ENCODE data around the gene POLE3.
A peak's percentile ranks its signal among the peaks of the same experiment; 100 is the strongest.

POLE3 gene

DNA sequence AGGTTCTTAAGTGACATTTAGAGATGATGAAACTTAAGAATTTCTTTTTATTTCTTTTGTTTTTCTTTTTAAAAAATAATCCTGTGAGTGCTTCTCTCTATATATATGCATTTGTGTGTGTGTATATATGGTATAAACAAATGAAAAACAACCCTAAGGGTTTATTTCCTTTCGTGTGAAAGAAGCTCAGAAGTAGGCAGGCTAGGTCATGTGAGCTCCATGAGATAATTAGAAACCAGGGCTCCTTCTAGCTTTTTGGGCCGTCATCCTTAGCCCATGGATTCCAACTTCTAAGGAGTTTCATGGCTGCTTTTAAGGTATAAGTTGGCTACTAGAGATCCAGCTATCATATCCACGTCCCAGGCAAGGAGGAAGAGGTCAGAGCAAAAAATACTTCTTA is 11.3 kb upstream of the POLE3 start:
- no peaks in the 10 kb centered on the region for H3K79me2 ChIP-seq
- H3K4me1 ChIP-seq, result no peaks in the 10 kb centered on the region
- no peaks in the 10 kb centered on the region for H3K9me3 ChIP-seq (ENCODE audit: control insufficient read depth, low read length)
- no peaks in the 10 kb centered on the region for H3K27me3 ChIP-seq (ENCODE audit: control insufficient read depth, insufficient read depth, low read length)
- no peaks in the 10 kb centered on the region for H3K36me3 ChIP-seq (ENCODE audit: control insufficient read depth, insufficient read depth, low read length)
- no peak overlapping the region for H3K27ac ChIP-seq
- no peak overlapping the region for H3K4me3 ChIP-seq (ENCODE audit: low read depth, low read length)
- no peak overlapping the region for H3K9ac ChIP-seq
- TF ChIP-seq, protein P1, sequence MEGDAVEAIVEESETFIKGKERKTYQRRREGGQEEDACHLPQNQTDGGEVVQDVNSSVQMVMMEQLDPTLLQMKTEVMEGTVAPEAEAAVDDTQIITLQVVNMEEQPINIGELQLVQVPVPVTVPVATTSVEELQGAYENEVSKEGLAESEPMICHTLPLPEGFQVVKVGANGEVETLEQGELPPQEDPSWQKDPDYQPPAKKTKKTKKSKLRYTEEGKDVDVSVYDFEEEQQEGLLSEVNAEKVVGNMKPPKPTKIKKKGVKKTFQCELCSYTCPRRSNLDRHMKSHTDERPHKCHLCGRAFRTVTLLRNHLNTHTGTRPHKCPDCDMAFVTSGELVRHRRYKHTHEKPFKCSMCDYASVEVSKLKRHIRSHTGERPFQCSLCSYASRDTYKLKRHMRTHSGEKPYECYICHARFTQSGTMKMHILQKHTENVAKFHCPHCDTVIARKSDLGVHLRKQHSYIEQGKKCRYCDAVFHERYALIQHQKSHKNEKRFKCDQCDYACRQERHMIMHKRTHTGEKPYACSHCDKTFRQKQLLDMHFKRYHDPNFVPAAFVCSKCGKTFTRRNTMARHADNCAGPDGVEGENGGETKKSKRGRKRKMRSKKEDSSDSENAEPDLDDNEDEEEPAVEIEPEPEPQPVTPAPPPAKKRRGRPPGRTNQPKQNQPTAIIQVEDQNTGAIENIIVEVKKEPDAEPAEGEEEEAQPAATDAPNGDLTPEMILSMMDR (IDR thresholded peaks at IDR 0.05), result no peak
- no peak overlapping the region for H3K4me2 ChIP-seq (ENCODE audit: low read length)
- no peak overlapping the region for H2AFZ ChIP-seq

DNA sequence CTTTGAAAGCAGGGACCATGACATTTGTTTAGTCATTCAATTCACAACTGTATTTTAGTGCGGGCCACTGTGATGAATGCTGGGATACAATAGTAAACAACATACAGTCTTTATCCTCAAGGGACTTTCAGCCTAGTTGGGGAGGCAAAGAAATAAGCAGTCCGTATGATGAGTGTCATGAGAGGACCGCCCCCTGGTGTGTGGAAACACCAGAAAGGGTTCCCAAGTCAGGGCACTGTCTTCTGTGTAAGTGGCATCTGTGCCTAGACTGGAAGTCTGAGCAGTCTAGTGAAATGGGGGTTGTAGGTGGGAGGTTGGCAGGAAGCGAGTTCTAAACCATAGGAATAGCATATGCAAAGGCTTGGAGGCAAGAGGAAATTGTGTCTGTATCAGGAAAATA is 6.9 kb upstream of the POLE3 start:
- Histone ChIP-seq H2AFZ (no peak overlapping the region), H3K4me1 (no peaks in the 10 kb centered on the region), H3K4me2 (ENCODE audit: low read length) (no peak overlapping the region), H3K27ac (no peak overlapping the region), H3K9ac (no peak overlapping the region), H3K9me3 (ENCODE audit: control insufficient read depth, low read length) (no peaks in the 10 kb centered on the region), H3K36me3 (ENCODE audit: control insufficient read depth, insufficient read depth, low read length) (no peaks in the 10 kb centered on the region), H3K27me3 (ENCODE audit: control insufficient read depth, insufficient read depth, low read length) (no peaks in the 10 kb centered on the region), H3K79me2 (no peaks in the 10 kb centered on the region), H3K4me3 (ENCODE audit: low read depth, low read length) (no peak overlapping the region)
- TF ChIP-seq, protein P1 (IDR thresholded peaks at IDR 0.05), result no peak

DNA sequence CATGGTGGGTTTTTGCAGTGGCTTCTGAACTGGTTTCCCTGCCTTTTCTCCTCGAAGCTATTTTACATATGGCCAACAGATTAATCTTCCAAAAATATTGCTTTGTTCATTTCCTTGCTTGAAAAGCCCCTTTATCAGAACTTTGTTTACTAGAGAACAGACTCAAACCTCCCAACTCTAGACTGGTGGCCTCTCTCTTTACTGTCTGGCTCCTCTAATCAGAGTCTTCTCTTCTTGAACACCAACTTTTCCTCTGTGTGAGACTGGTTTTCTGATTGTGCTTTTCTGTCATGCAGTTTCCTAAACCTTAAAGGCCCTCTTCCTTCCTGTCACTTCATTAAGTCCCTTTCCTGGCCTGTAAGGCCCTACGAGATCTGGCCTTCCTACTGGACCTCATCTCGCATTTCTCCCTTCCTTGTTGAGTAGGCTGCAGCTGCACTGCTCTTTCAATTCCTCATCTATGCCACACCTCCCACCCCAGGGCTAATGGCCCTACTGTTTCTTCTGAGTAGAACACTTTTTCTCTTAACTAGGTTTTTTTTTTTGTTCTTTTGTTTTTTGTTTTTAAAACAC is 5.8 kb upstream of the POLE3 start:
- H3K4me1 ChIP-seq, result no peaks in the 10 kb centered on the region
- H3K9ac ChIP-seq, result no peak overlapping the region
- no peaks in the 10 kb centered on the region for H3K27me3 ChIP-seq (ENCODE audit: control insufficient read depth, insufficient read depth, low read length)
- no peaks in the 10 kb centered on the region for H3K36me3 ChIP-seq (ENCODE audit: control insufficient read depth, insufficient read depth, low read length)
- TF ChIP-seq, protein P1 (IDR thresholded peaks at IDR 0.05), result no peak
- no peak overlapping the region for H3K4me3 ChIP-seq (ENCODE audit: low read depth, low read length)
- H3K9me3 ChIP-seq (ENCODE audit: control insufficient read depth, low read length), result no peaks in the 10 kb centered on the region
- no peak overlapping the region for H3K4me2 ChIP-seq (ENCODE audit: low read length)
- H3K79me2 ChIP-seq, result no peaks in the 10 kb centered on the region
- no peak overlapping the region for H3K27ac ChIP-seq
- no peak overlapping the region for H2AFZ ChIP-seq

DNA sequence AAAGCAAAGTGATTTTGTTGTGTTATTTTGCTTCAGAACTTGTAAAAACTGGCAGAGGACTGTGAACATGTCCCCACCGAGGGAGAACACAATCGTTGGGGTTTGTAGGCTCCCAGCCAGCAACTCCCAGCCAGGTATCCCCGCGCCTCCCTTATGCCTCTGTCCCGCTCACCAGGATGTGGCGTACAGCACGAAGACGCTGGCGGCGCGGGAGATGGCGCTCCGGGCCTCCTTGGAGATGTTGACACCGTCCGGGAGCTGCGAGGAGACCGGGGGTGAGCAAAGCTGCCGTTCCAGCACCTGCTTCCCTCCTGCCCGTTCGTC is 630 bp downstream of the POLE3 start:
- TF ChIP-seq, protein P1 (IDR thresholded peaks at IDR 0.05), result no peak
- Histone ChIP-seq H3K4me1 (peaks cover 6% of the 10 kb centered on the region), H3K4me3 (ENCODE audit: low read depth, low read length) (peak overlapping the region; percentile 99), H3K9ac (peak overlapping the region; percentile 67), H3K27me3 (ENCODE audit: control insufficient read depth, insufficient read depth, low read length) (no peaks in the 10 kb centered on the region), H3K79me2 (no peaks in the 10 kb centered on the region), H2AFZ (peak overlapping the region; percentile 93), H3K4me2 (ENCODE audit: low read length) (peak overlapping the region; percentile 89), H3K9me3 (ENCODE audit: control insufficient read depth, low read length) (no peaks in the 10 kb centered on the region), H3K36me3 (ENCODE audit: control insufficient read depth, insufficient read depth, low read length) (no peaks in the 10 kb centered on the region), H3K27ac (peak overlapping the region; percentile 97)

DNA sequence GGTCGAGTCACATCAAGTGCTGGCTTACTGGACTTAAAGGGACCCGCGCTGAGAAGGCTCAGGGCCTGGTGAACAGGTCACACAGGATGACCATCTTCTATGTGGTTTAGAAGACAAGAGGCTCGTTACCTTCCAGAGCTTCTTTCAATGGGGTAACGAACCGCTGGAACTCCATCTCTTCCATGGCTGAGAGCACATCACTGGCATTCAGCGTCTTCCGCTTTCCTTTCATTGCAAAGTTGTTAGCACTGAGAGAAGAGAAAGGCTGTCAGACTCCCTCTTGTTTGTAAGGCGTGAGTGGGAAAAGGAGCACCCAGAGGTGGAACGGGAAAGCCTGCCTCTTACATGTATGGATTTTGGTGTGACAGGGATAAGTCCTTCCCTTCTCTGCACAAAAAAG is 994 bp downstream of the POLE3 start:
- no peaks in the 10 kb centered on the region for H3K79me2 ChIP-seq
- H3K9ac ChIP-seq, result no peak overlapping the region
- peak overlapping the region; percentile 97 for H3K27ac ChIP-seq
- TF ChIP-seq, protein P1 (IDR thresholded peaks at IDR 0.05), result no peak
- H3K4me1 ChIP-seq, result peaks cover 6% of the 10 kb centered on the region
- no peaks in the 10 kb centered on the region for H3K27me3 ChIP-seq (ENCODE audit: control insufficient read depth, insufficient read depth, low read length)
- peak overlapping the region; percentile 99 for H3K4me3 ChIP-seq (ENCODE audit: low read depth, low read length)
- peak overlapping the region; percentile 89 for H3K4me2 ChIP-seq (ENCODE audit: low read length)
- H3K36me3 ChIP-seq (ENCODE audit: control insufficient read depth, insufficient read depth, low read length), result no peaks in the 10 kb centered on the region
- H3K9me3 ChIP-seq (ENCODE audit: control insufficient read depth, low read length), result no peaks in the 10 kb centered on the region
- no peak overlapping the region for H2AFZ ChIP-seq

All from parathyroid adenoma (tissue), 2 donors.